GM19438 (cell line): Measurements from ENCODE around the gene APELA.
"Not testable (repeated sequence)": the region's sequence is repeated elsewhere in the genome, so short reads cannot be mapped to it uniquely, and the experiment has no call there.

Source experiments
- ATAC-seq: cut with Tn5 transposase; IDR thresholded peaks from one replicate; pipeline ENCODE4 v1.9.1; 2021; ENCODE audit warnings: low read depth; ENCODE audit not compliant: unreplicated experiment

The APELA gene

DNA sequence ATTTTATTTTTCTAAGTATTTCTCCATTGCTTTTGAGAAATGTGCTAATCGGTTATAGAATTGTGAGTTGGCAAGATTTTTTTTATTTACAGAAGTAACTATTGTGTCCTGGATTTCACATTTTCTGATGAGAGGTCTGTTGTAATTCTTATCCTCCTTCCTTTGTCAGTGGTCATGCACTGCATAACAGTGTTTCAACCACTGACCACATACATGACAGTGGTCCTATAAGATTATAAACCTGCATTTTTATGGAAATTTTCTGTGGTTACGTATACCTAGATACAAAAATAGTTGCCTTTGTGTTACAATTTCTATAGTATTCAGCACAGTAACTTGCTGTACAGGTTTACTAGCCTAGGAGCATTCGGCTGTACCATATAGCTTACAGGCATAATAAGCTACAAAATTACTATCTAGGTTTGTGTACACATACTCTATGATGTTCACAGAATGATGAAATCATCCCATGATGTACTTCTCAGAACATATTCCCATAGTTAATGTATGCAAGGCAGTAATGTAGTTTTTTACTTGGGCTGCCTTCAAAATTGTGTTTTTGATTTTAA is 47.8 kb downstream of the APELA start:
- ATAC-seq = no peak

DNA sequence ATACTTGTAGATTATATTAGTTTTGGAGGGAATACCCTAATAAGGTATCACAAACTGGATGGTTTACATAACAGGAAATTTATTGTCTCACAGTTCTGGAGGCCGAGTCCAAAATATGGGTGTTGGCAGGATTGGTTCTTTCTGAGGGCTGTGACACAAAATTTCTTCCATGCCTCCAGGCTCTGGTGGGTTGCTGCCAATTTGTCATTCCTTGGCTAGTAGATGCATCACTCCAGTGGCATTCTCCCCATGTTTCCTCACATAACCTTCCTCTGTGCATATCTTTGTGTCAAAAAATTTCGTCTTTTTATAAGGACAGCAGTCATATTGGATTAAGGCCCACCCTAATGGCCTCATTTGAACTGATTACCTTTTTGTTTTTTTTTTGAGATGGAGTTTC is 49.3 kb downstream of the APELA start:
- no peak for ATAC-seq

DNA sequence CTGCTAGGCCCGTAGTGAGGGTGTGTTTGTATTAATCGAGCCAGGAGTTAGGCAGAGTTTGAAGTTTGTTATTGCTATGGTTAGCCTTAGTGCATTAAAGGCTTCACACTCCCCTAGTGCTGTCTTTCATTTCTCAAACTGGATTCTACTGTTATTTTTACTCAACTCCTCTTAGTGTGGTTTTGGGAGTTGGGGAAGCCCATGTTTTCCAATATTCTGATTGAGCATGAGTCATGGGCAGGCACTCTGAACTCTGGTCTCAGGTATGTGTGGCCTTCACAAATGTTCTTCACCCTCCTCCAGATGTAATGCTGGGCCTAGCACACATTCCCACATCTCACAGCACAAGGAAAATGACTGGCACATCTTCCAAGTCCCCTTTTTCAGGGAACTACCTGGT is 50.1 kb downstream of the APELA start:
- ATAC-seq = not testable (repeated sequence)

DNA sequence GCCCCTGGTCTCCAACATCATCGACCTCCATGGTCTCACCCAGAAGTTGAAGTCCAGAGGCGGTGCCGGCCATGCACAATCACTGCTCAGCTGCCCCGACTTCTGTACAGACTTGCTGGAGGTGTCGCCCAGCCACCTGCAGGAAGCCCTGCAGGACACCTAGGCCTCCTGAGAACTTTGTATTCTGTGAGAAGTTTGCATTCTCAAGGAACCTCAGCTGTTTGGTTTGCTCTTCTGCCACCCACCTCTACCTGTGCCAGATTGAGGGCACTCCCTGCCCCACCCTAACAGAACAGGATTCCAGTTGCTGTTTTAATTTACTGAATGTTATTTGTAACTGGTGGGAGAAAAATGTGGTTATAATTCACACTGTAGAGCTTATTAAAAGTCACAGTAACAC is 53.7 kb downstream of the APELA start:
- no peak for ATAC-seq

DNA sequence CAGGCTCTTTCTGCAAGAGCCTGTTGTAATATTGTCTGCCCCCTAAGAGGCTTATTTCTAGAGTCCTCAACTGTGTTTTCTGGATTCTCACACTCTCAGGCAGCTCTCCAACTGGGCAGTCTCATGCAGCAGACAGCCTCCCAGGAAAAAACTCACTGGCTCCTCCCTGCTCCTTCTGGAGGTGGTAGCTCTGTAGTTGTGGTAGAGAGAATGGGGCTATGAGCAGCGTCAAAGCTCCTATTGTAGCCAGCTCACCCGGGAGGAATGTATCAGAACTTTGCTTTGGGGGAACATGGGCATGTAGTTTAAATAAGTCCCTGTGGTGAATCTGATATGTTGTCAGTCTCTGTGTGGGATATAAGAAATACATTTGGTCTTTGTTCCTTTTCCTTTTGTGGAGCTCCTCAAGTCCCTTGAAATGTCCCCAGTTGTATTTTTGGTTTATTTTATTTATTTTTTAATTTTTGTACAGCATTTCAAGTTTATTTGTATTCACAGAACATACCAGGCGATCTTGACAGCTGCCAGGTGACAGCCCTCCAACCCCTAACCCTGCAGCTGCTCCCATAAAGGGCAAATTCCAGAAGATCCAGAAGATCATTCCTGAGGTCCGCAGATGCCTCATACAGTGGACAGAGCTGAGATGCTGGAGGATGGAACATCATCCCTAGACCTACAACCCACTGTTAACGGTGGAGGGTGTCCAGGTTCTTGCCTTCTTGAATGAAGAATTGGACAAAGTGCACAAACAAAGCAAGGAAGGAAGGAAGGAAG is 54.8 kb downstream of the APELA start:
- ATAC-seq = no peak

DNA sequence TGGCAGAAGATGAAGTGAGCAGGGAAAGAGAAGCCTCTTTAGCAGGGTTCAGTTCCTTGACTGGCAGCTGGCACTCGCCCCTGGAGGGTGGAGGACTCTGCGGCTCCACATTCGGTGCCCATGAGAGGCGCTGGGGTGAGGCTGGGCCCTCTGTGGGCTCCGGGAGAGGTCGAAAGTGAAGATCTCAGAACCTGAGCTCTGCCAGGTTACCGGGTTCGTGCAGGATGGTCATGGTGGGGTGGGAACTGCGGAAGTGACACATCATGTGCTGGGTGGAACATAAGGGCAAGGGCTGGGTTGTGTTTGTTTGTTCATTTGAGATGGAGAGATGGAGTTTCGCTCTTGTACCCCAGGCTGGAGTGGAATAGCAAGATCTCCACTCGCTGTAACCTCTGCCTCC is 56.3 kb downstream of the APELA start:
- no peak for ATAC-seq

DNA sequence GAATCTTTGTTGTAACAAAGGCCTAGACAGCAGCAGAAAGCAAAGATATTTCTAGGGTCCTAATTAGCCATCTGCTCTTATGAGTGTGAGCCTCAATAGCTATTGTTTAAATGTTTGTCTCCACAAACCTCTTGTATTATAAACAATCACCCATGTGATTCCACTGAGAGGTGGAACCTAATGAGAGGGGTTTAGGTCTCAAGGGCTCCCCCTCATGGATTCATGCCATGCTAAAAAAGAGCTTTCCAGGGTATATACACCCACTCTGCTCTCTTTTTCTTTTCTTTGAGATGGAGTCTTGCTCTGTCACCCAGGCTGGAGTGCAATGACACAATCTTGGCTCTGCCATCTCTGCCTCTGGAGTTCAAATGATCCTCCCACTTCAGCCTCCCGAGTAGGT is 58.4 kb downstream of the APELA start:
- peak; percentile 47 for ATAC-seq

DNA sequence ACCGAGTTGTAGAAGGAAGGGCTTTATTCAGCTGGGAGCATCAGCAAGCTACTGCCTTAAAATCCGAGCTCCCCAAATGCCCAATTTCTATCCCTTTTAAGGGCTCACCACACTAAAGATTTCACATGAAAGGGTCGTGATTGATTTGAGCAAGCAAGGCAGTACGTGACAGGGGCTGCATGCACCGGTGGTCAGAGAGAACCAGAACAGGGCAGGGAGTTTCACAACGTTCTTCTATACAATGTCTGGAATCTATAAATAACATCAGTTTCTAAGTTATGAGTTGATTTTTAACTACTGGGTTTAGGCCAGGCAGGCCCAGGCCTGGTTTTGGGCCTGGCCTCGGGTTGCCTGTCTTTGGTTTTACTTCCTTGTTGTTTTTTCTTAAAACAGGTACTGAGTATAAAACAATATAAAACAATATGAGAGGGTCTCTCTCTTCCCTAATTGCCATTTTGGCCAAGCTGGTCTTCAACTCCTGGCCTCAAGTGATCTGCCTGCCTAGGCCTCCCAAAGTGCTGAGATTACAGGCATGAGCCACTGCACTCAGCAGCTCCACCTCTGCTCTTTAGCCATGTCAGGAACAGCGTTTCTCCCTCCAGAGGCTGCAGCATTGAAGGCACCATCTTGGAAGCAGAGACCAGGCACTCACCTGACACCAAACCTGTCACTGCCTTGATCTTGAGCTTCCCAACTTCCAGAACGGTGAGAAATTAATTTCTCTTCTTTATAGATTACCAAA is 59.1 kb downstream of the APELA start:
- ATAC-seq = peak; percentile 57

DNA sequence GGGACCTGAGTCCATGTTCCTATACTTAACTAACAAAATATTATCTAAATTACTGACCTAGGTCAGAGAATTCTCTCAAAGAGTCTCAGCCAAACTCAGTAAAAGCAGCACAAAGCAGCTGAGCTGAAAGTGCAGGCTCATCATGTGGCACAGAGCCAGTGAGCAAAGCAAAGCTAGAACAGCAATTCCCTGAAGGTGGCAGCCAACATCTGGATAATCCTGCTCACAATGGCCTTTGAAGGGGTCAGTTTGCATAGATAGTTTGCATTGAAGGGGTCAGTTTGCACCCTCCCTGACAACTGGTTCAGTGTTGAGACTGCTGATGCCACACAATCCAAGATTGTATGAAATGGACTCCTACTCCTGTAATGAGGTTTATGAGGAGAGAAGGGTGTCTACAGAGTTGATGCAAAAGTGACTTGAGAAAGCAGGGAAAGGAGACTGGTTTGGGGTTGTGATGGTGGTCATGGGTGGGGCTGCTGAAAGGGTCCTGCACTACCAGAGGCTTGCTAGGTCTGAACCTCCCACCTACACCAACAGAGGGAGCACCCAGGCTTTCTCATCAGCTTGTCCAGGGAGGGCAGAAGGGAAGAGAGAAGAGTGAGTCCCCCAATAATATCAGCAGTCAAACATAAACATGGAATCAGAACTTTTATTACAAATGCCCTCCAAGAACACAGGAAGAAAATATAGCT is 60.7 kb downstream of the APELA start:
- ATAC-seq = peak; percentile 48

DNA sequence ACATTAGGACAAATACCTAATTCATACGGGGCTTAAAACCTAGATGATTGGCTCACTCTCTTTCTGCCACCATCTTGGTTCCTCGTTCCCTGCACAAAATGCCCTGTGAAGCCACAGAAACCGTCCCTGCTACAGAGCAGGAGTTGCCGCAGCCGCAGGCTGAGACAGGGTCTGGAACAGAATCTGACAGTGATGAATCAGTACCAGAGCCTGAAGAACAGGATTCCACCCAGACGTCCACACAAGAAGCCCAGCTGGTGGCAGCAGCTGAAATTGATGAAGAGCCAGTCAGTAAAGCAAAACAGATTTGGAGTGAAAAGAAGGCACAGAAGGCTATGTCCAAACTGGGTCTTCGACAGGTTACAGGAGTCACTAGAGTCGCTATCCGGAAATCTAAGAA is 66.2 kb downstream of the APELA start:
- ATAC-seq = no peak

DNA sequence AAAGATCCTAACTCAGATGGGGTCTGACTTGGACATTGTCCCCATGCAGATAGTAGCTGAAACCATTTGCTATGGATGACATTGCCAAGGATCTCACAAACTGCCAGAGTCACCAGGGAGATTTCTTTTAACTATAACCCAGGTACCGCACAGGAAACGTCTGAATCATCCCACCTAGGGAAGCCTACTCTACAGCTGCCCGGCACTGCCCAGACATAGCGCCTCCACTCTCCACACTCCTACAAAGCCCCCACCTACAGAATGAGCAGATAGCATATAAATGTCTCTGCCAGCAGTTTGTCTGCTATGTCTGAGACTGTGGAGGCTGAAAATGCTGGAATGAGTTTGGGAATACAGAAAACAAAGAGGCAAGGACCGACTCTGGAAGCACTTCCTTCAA is 68.2 kb downstream of the APELA start:
- ATAC-seq = no peak

DNA sequence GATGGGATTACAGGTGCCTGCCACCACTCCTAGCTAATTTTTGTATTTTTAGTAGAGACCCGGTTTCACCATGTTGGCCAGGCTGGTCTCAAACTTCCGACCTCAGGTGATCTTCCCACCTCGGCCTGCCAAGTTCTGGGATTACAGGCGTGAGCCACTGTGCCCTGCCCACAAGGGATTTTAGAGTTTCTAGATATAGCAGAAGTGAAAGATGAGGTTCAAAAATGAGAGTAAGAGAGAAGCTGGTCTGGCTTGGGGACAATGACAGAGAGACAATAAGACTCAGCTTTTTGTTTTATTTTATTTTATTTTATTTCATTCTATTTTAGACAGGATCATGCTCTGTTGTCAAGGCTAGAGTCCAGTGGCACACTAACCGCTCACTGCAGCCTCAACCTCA is 69.8 kb downstream of the APELA start:
- no peak for ATAC-seq
